ENCODE results near the gene KRTAP13-4. TPM values are rescaled to one million over a fixed set of nuclear protein-coding genes. Genes with fewer than 3 reads are reported as not detected.
A peak's percentile ranks its signal among the peaks of the same experiment; 100 is the strongest.

KRTAP13-4 gene
- total RNA-seq, 1 donor, result not detected

DNA sequence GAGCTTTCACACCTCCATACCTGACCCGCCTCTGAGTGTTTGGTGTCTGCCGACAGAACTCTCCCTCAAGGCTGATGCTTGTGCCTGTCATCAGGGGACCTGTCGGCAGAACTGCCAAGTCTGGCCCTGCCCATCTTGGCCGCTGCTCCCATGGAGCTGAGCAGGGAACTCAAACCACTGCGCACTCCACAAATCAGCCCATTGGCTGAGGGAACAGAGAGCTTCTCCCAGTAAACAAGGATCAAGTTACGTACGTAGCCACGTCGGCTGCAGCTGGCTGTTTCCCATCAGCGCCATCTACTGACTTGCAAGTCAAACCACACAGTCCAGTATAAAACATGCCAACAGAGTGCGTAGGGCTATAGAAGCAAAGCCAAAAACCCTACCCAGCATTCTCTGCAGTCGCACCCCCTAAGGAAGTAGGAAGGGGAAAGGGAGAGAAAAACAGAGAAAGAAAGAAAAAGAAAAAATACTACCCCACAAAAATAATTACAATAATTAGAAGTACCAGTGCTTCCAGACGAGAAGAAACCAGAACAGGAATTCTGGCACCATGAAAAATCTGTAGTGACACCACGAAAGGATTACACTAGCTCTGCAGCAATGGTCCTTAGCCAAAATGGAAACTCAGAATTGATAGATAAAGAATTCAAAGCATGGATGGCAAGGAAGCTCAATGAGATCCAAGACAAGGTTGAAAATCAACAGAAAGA is 21.1 kb upstream of the KRTAP13-4 start:
- H4K20me1 ChIP-seq (ENCODE audit: insufficient read depth, low read length), result no peaks in the 10 kb centered on the region
- no peak overlapping the region for H3K4me3 ChIP-seq (ENCODE audit: insufficient read depth, low read length)
- peak; percentile 25 for DNase-seq (ENCODE audit: insufficient read length, low spot score, missing footprints)
- H3K4me2 ChIP-seq (ENCODE audit: insufficient read depth, low read length), result no peak overlapping the region
- no peaks in the 10 kb centered on the region for H3K36me3 ChIP-seq (ENCODE audit: insufficient read depth, low read length)
- H3K4me1 ChIP-seq (ENCODE audit: insufficient read depth, low read length), result no peaks in the 10 kb centered on the region
- no peaks in the 10 kb centered on the region for H3K27me3 ChIP-seq (ENCODE audit: insufficient read depth, low read length)
- H3K27ac ChIP-seq (ENCODE audit: low read depth, low read length), result no peak overlapping the region
- H3K79me2 ChIP-seq (ENCODE audit: insufficient read depth, low read length), result no peaks in the 10 kb centered on the region
- TF ChIP-seq, protein P1, sequence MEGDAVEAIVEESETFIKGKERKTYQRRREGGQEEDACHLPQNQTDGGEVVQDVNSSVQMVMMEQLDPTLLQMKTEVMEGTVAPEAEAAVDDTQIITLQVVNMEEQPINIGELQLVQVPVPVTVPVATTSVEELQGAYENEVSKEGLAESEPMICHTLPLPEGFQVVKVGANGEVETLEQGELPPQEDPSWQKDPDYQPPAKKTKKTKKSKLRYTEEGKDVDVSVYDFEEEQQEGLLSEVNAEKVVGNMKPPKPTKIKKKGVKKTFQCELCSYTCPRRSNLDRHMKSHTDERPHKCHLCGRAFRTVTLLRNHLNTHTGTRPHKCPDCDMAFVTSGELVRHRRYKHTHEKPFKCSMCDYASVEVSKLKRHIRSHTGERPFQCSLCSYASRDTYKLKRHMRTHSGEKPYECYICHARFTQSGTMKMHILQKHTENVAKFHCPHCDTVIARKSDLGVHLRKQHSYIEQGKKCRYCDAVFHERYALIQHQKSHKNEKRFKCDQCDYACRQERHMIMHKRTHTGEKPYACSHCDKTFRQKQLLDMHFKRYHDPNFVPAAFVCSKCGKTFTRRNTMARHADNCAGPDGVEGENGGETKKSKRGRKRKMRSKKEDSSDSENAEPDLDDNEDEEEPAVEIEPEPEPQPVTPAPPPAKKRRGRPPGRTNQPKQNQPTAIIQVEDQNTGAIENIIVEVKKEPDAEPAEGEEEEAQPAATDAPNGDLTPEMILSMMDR (IDR thresholded peaks at IDR 0.05; ENCODE audit: extremely low read depth, low read depth, low read length), result no peak
- H3K9me3 ChIP-seq (ENCODE audit: low read depth, low read length), result peaks cover 2% of the 10 kb centered on the region
- H2AFZ ChIP-seq (ENCODE audit: low read length), result peak overlapping the region; percentile 76

DNA sequence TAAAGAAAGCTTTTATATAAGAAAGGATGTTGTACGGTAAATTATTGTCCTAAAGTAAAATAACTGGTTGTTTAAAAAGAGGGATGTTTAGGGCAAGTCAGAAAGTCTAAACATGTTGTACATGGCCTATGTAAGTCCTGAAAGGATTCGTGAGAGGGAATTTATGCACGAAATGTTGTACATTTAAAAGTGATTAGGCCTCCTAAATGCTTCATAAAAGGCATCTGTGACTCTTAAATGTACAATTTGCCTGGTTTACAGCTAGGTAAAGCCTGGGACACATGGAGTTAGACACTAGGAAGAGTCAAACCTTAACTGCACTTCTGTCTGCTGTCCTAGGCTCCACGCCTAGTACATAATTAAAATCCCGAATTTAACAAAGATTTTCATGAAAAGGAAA is 14.0 kb upstream of the KRTAP13-4 start:
- no peak overlapping the region for H3K4me2 ChIP-seq (ENCODE audit: insufficient read depth, low read length)
- no peak for DNase-seq (ENCODE audit: insufficient read length, low spot score, missing footprints)
- no peak overlapping the region for H3K27ac ChIP-seq (ENCODE audit: low read depth, low read length)
- no peaks in the 10 kb centered on the region for H3K4me1 ChIP-seq (ENCODE audit: insufficient read depth, low read length)
- peaks cover 2% of the 10 kb centered on the region for H3K9me3 ChIP-seq (ENCODE audit: low read depth, low read length)
- H3K27me3 ChIP-seq (ENCODE audit: insufficient read depth, low read length), result no peaks in the 10 kb centered on the region
- TF ChIP-seq, protein P1 (IDR thresholded peaks at IDR 0.05; ENCODE audit: extremely low read depth, low read depth, low read length), result no peak
- H2AFZ ChIP-seq (ENCODE audit: low read length), result no peak overlapping the region
- no peaks in the 10 kb centered on the region for H3K36me3 ChIP-seq (ENCODE audit: insufficient read depth, low read length)
- no peak overlapping the region for H3K4me3 ChIP-seq (ENCODE audit: insufficient read depth, low read length)
- H4K20me1 ChIP-seq (ENCODE audit: insufficient read depth, low read length), result no peaks in the 10 kb centered on the region
- no peaks in the 10 kb centered on the region for H3K79me2 ChIP-seq (ENCODE audit: insufficient read depth, low read length)

DNA sequence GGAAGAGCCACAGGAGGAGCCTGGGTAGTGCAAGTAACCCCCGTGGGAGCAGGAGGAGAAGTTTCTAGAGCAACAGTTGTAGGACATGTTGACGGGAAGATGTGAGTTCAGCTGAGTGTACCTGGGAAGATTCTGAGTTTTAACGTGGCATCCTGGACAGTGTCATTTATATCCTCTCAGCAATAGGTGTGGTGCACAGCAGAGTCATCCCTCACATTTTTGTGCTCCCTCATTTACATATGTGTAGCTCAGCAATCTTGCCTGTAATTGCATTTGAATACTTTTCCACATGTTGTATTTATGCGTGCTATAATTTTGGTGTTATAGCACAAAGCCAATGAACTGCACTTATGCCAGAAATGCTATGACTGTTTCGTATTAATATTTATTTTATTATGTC is 4.2 kb upstream of the KRTAP13-4 start, which contains the start of gene KRTAP13-3:
Gene KRTAP13-3 (minus strand): TSS at position 101 of the 400 bp plus-strand sequence. CDS start 14 bp downstream, at position 87.
- H3K79me2 ChIP-seq (ENCODE audit: insufficient read depth, low read length), result no peaks in the 10 kb centered on the region
- no peaks in the 10 kb centered on the region for H3K36me3 ChIP-seq (ENCODE audit: insufficient read depth, low read length)
- no peak for DNase-seq (ENCODE audit: insufficient read length, low spot score, missing footprints)
- no peak within 1 kb of the TSS for H3K27ac ChIP-seq (ENCODE audit: low read depth, low read length)
- TF ChIP-seq, protein P1 (IDR thresholded peaks at IDR 0.05; ENCODE audit: extremely low read depth, low read depth, low read length), result no peak
- H3K4me2 ChIP-seq (ENCODE audit: insufficient read depth, low read length), result no peak within 1 kb of the TSS
- H4K20me1 ChIP-seq (ENCODE audit: insufficient read depth, low read length), result no peaks in the 10 kb centered on the region
- no peaks in the 10 kb centered on the region for H3K4me1 ChIP-seq (ENCODE audit: insufficient read depth, low read length)
- H3K9me3 ChIP-seq (ENCODE audit: low read depth, low read length), result no peaks in the 10 kb centered on the region
- no peak within 1 kb of the TSS for H2AFZ ChIP-seq (ENCODE audit: low read length)
- no peaks in the 10 kb centered on the region for H3K27me3 ChIP-seq (ENCODE audit: insufficient read depth, low read length)
- H3K4me3 ChIP-seq (ENCODE audit: insufficient read depth, low read length), result no peak within 1 kb of the TSS

DNA sequence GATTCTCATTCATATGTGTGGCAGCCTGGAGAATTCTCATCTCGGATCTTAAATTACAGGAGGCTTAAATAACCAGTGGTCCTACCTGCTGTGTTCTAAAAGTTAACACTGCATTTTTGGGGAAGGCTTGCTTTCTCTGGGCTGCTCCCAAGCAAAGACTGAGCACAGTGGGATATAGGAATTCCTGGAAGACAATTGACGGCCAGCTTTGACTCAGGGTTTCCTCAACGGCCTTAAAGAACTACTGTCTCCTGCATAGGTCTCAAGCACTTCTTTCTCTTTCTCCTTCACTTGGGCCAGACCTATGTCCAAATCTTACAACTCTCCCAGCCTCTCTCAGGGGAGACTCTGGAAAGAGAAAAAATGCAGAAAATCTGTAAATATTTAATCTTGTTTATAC is 3.3 kb upstream of the KRTAP13-4 start:
- Histone ChIP-seq H3K36me3 (ENCODE audit: insufficient read depth, low read length) (no peaks in the 10 kb centered on the region), H3K9me3 (ENCODE audit: low read depth, low read length) (no peaks in the 10 kb centered on the region), H2AFZ (ENCODE audit: low read length) (no peak overlapping the region), H3K27ac (ENCODE audit: low read depth, low read length) (no peak overlapping the region), H3K79me2 (ENCODE audit: insufficient read depth, low read length) (no peaks in the 10 kb centered on the region), H4K20me1 (ENCODE audit: insufficient read depth, low read length) (no peaks in the 10 kb centered on the region), H3K4me1 (ENCODE audit: insufficient read depth, low read length) (no peaks in the 10 kb centered on the region), H3K4me3 (ENCODE audit: insufficient read depth, low read length) (no peak overlapping the region), H3K4me2 (ENCODE audit: insufficient read depth, low read length) (no peak overlapping the region), H3K27me3 (ENCODE audit: insufficient read depth, low read length) (no peaks in the 10 kb centered on the region)
- DNase-seq (ENCODE audit: insufficient read length, low spot score, missing footprints), result no peak
- TF ChIP-seq, protein P1 (IDR thresholded peaks at IDR 0.05; ENCODE audit: extremely low read depth, low read depth, low read length), result no peak
